IPS-15b (cell line): ENCODE data around the gene MT1H.
"Not testable (repeated sequence)": the region's sequence is repeated elsewhere in the genome, so short reads cannot be mapped to it uniquely, and the experiment has no call there.

Experiments used
- H3K27me3 ChIP-seq: one replicate; pipeline ENCODE4 v1.6.1; 2013; ENCODE audit warnings: low read length; ENCODE audit not compliant: control insufficient read depth, insufficient read depth
- H3K36me3 ChIP-seq: one replicate; pipeline ENCODE4 v1.6.1; 2013; ENCODE audit warnings: low read length; ENCODE audit not compliant: control insufficient read depth, insufficient read depth
- H3K4me1 ChIP-seq: one replicate; pipeline ENCODE4 v1.6.1; 2013; ENCODE audit warnings: mild to moderate bottlenecking, low read length; ENCODE audit not compliant: control insufficient read depth, insufficient read depth
- H3K4me3 ChIP-seq: one replicate; pipeline ENCODE4 v1.5.1; 2013; ENCODE audit warnings: low read depth, low read length
- H3K9ac ChIP-seq: one replicate; pipeline ENCODE4 v1.6.1; 2013; ENCODE audit warnings: low read depth, mild to moderate bottlenecking, low read length
- H3K9me3 ChIP-seq: one replicate; pipeline ENCODE4 v1.6.1; 2013; ENCODE audit warnings: mild to moderate bottlenecking, low read length; ENCODE audit not compliant: control insufficient read depth, insufficient read depth

The MT1H gene

GRCh38 chr16:56653218-56653617 lies 16.4 kb upstream of the MT1H start:
- H3K36me3 ChIP-seq: no peaks in the 10 kb centered on the region
- peaks cover 2% of the 10 kb centered on the region for H3K4me1 ChIP-seq
- H3K9ac ChIP-seq: no peak overlapping the region
- H3K9me3 ChIP-seq: no peaks in the 10 kb centered on the region
- H3K27me3 ChIP-seq: peaks cover 82% of the 10 kb centered on the region
- H3K4me3 ChIP-seq: no peak overlapping the region

GRCh38 chr16:56657555-56658326 lies 11.9 kb upstream of the MT1H start, which contains the start of gene MT1F:
MT1F (plus strand) TSS chr16:56657959; CDS start chr16:56658059, 100 bp downstream.
- H3K9ac ChIP-seq: no peak within 1 kb of the TSS
- peaks cover 84% of the 10 kb centered on the region for H3K27me3 ChIP-seq
- peaks cover 2% of the 10 kb centered on the region for H3K4me1 ChIP-seq
- peak within 1 kb of the TSS; percentile 77 for H3K4me3 ChIP-seq
- no peaks in the 10 kb centered on the region for H3K36me3 ChIP-seq
- no peaks in the 10 kb centered on the region for H3K9me3 ChIP-seq

GRCh38 chr16:56658327-56658875 lies 11.2 kb upstream of the MT1H start:
- Histone ChIP-seq H3K9me3 (no peaks in the 10 kb centered on the region), H3K36me3 (no peaks in the 10 kb centered on the region), H3K27me3 (peaks cover 84% of the 10 kb centered on the region), H3K4me3 (peak overlapping the region; percentile 77), H3K9ac (no peak overlapping the region), H3K4me1 (peaks cover 2% of the 10 kb centered on the region)

- H3K36me3 ChIP-seq: no peaks in the 10 kb centered on the region
- H3K4me1 ChIP-seq: peaks cover 5% of the 10 kb centered on the region
- H3K4me3 ChIP-seq: peak overlapping the region; percentile 62
- H3K27me3 ChIP-seq: peaks cover 99% of the 10 kb centered on the region
- no peak overlapping the region for H3K9ac ChIP-seq
- no peaks in the 10 kb centered on the region for H3K9me3 ChIP-seq
Observed at GRCh38 chr16:56662357-56663354, 7.0 kb upstream of the MT1H start.

GRCh38 chr16:56664506-56664905 lies 5.1 kb upstream of the MT1H start:
- Histone ChIP-seq H3K9me3 (no peaks in the 10 kb centered on the region), H3K36me3 (no peaks in the 10 kb centered on the region), H3K4me1 (peaks cover 3% of the 10 kb centered on the region), H3K27me3 (peaks cover 100% of the 10 kb centered on the region), H3K4me3 (no peak overlapping the region), H3K9ac (no peak overlapping the region)

GRCh38 chr16:56665286-56666261 lies 4.0 kb upstream of the MT1H start:
- H3K4me1 ChIP-seq, H3K4me3 ChIP-seq, H3K36me3 ChIP-seq, H3K9ac ChIP-seq, H3K9me3 ChIP-seq: not testable (repeated sequence)
- peaks cover 100% of the 10 kb centered on the region for H3K27me3 ChIP-seq

GRCh38 chr16:56667581-56668571 lies 1.7 kb upstream of the MT1H start, which contains the start of gene MT1G:
MT1G (minus strand) TSS chr16:56668065; CDS start chr16:56667993, 72 bp downstream.
- Histone ChIP-seq H3K36me3 (no peaks in the 10 kb centered on the region), H3K9me3 (no peaks in the 10 kb centered on the region), H3K9ac (no peak within 1 kb of the TSS), H3K27me3 (peaks cover 100% of the 10 kb centered on the region), H3K4me1 (peaks cover 8% of the 10 kb centered on the region), H3K4me3 (peak within 1 kb of the TSS; percentile 40)

GRCh38 chr16:56669840-56670619 lies 416 bp downstream of the MT1H start:
- Histone ChIP-seq H3K27me3 (peaks cover 89% of the 10 kb centered on the region), H3K9me3 (no peaks in the 10 kb centered on the region), H3K9ac (no peak overlapping the region), H3K4me3 (peak overlapping the region; percentile 48), H3K36me3 (no peaks in the 10 kb centered on the region), H3K4me1 (peaks cover 13% of the 10 kb centered on the region)

GRCh38 chr16:56670620-56670934 lies 963 bp downstream of the MT1H start:
- Histone ChIP-seq H3K9ac (no peak overlapping the region), H3K4me1 (peaks cover 13% of the 10 kb centered on the region), H3K9me3 (no peaks in the 10 kb centered on the region), H3K36me3 (no peaks in the 10 kb centered on the region), H3K4me3 (peak overlapping the region; percentile 48), H3K27me3 (peaks cover 89% of the 10 kb centered on the region)
